Neuronal stem cell (in vitro differentiated cells): ENCODE measurements around the gene HS3ST4.

ENCODE experiments used
- DNase-seq: peaks from one replicate; pipeline ENCODE4 v3.0.0-alpha.2; 2013; ENCODE audit warnings: low spot score
- H2AFZ ChIP-seq: one replicate; pipeline ENCODE4 v1.6.1; 2013; ENCODE audit warnings: mild to moderate bottlenecking, low read length, inconsistent platforms
- H2AK5ac ChIP-seq: 2 replicates; pipeline ENCODE4 v1.6.1; 2013; ENCODE audit warnings: low read depth, mild to moderate bottlenecking, inconsistent platforms, low read length, moderate library complexity, mixed read lengths
- H2BK120ac ChIP-seq: 2 replicates; pipeline ENCODE4 v1.6.1; 2013; ENCODE audit warnings: low read depth, mild to moderate bottlenecking, inconsistent platforms, low read length, moderate library complexity, mixed read lengths
- H2BK12ac ChIP-seq: one replicate; pipeline ENCODE4 v1.6.1; 2013; ENCODE audit warnings: low read length, inconsistent platforms
- H2BK15ac ChIP-seq: 2 replicates; pipeline ENCODE4 v1.6.1; 2013; ENCODE audit warnings: mild to moderate bottlenecking, low read length, inconsistent platforms, mixed read lengths
- H2BK5ac ChIP-seq: one replicate; pipeline ENCODE4 v1.6.1; 2013; ENCODE audit warnings: inconsistent platforms, mild to moderate bottlenecking, low read length, moderate library complexity
- H3K14ac ChIP-seq: one replicate; pipeline ENCODE4 v1.6.1; 2013; ENCODE audit warnings: low read length, inconsistent platforms
- H3K18ac ChIP-seq: 2 replicates; pipeline ENCODE4 v1.6.1; 2013; ENCODE audit warnings: low read length, inconsistent platforms
- H3K23ac ChIP-seq: 2 replicates; pipeline ENCODE4 v1.6.1; 2013; ENCODE audit warnings: low read depth, mild to moderate bottlenecking, mixed read lengths, low read length, inconsistent platforms; ENCODE audit not compliant: poor library complexity
- H3K27ac ChIP-seq: replicated peaks from 3 replicates; pipeline ENCODE4 v1.5.1; 2013; ENCODE audit warnings: low read length, inconsistent platforms
- H3K27me3 ChIP-seq, 3 experiments: 2 replicates each; pipeline ENCODE4 v1.6.1; 2013; ENCODE audit warnings: low read length in 3 of 3, mild to moderate bottlenecking in 2 of 3, inconsistent platforms in 1 of 3, low read depth in 1 of 3, mixed read lengths in 1 of 3, moderate library complexity in 1 of 3; ENCODE audit not compliant: control insufficient read depth in 3 of 3, insufficient read depth in 3 of 3
- H3K36me3 ChIP-seq, 2 donors: replicated peaks in 1 of 2; 2 replicates each; pipeline ENCODE4 v1.6.1; 2013; ENCODE audit warnings: low read length in 2 of 2; ENCODE audit not compliant: control insufficient read depth in 2 of 2, insufficient read depth in 2 of 2
- H3K4ac ChIP-seq: 2 replicates; pipeline ENCODE4 v1.6.1; 2013; ENCODE audit warnings: inconsistent platforms, mild to moderate bottlenecking, low read length, moderate library complexity
- H3K4me1 ChIP-seq, 2 donors: 1 replicate in 1 of 2; 2 replicates in 1 of 2; pipeline ENCODE4 v1.6.1; 2013; ENCODE audit warnings: low read length in 2 of 2, low read depth in 1 of 2; ENCODE audit not compliant: control insufficient read depth in 2 of 2, insufficient read depth in 1 of 2
- H3K4me2 ChIP-seq: one replicate; pipeline ENCODE4 v1.6.1; 2013; ENCODE audit warnings: mild to moderate bottlenecking, low read length, inconsistent platforms; ENCODE audit not compliant: insufficient read depth, poor library complexity, severe bottlenecking
- H3K4me3 ChIP-seq, 2 donors: 2 replicates each; pipeline ENCODE4 v1.5.1; 2013; ENCODE audit warnings: low read length in 2 of 2, mild to moderate bottlenecking in 2 of 2, inconsistent platforms in 1 of 2, moderate library complexity in 1 of 2
- H3K79me1 ChIP-seq: one replicate; pipeline ENCODE4 v1.6.1; 2013; ENCODE audit warnings: low read depth, mild to moderate bottlenecking, inconsistent platforms, low read length, moderate library complexity
- H3K9ac ChIP-seq: one replicate; pipeline ENCODE4 v1.6.1; 2013; ENCODE audit warnings: mild to moderate bottlenecking, low read depth, low read length, inconsistent platforms; ENCODE audit not compliant: poor library complexity
- H3K9me3 ChIP-seq, 2 donors: replicated peaks in 1 of 2; 2 replicates each; pipeline versions ENCODE3 to v1.6.1; 2013; ENCODE audit warnings: low read length in 2 of 2, mild to moderate bottlenecking in 2 of 2, inconsistent platforms in 1 of 2, low read depth in 1 of 2, mixed read lengths in 1 of 2, moderate library complexity in 1 of 2; ENCODE audit not compliant: control insufficient read depth in 2 of 2, insufficient read depth in 1 of 2
- H4K8ac ChIP-seq: one replicate; pipeline ENCODE4 v1.6.1; 2013; ENCODE audit warnings: low read depth, mild to moderate bottlenecking, inconsistent platforms, low read length, moderate library complexity
- H4K91ac ChIP-seq: one replicate; pipeline ENCODE4 v1.6.1; 2013; ENCODE audit warnings: low read length, low read depth, mild to moderate bottlenecking, inconsistent platforms; ENCODE audit not compliant: poor library complexity
- WGBS, 2 donors: extraction: QIAGEN DNeasy Blood & Tissue Kit; methylation state at CpG; one replicate each; pipeline ENCODE4 v1.1.7; 2013; ENCODE audit warnings: missing lambda C conversion rate in 2 of 2, mixed read lengths in 1 of 2; ENCODE audit not compliant: insufficient read length in 2 of 2, insufficient replicate concordance in 1 of 2; ENCODE audit errors: extremely low coverage in 2 of 2; 5-methylcytosine and 5-hydroxymethylcytosine counted together

HS3ST4 gene

DNA sequence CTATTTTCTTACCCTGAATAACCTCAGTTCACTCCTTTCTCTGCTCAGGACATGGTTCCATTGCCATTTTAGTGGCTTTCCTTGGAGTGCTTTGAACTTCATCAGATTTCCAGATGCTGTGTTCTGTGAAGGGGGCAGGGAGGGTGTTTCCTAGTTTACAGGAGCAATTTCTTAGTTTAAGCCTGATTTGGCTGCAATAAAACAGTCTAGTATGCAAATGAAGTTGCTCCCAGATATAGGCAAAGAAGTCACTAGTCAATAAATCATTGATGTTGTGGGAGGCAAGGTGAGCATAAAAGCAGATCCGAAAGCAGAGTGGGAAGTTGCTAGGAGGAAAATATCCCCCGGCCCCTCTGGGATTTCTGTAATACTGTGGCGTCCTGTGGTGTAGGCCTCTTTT is 202.3 kb downstream of the HS3ST4 start:
- Histone ChIP-seq H2BK5ac (no peak overlapping the region), H4K91ac (no peak overlapping the region), H3K23ac (no peak overlapping the region), H3K36me3 (no peaks in the 10 kb centered on the region), H3K27me3 (no peaks in the 10 kb centered on the region), H3K4me3 (no peak overlapping the region), H3K4me2 (no peak overlapping the region), H2AK5ac (no peak overlapping the region), H2BK12ac (no peak overlapping the region), H3K18ac (no peak overlapping the region), H3K4me1 (peaks cover 0 to 2% of the 10 kb centered on the region in 2 donors), H2AFZ (no peak overlapping the region), H3K9me3 (no peaks in the 10 kb centered on the region), H2BK120ac (no peak overlapping the region), H3K9ac (no peak overlapping the region), H3K79me1 (no peaks in the 10 kb centered on the region), H3K14ac (no peak overlapping the region), H3K27ac (no peak overlapping the region), H2BK15ac (no peak overlapping the region), H4K8ac (no peak overlapping the region), H3K4ac (no peak overlapping the region)
- DNase-seq, result no peak
- WGBS, 2 donors, result no CpG with 5 or more reads among the region's 3 CpGs

- WGBS, 2 donors, result no CpG with 5 or more reads among the region's 4 CpGs
- Histone ChIP-seq H2AK5ac (no peak overlapping the region), H3K23ac (no peak overlapping the region)
These were observed 203.6 kb downstream of the HS3ST4 start for GRCh38 chr16:25895380-25895779.

DNA sequence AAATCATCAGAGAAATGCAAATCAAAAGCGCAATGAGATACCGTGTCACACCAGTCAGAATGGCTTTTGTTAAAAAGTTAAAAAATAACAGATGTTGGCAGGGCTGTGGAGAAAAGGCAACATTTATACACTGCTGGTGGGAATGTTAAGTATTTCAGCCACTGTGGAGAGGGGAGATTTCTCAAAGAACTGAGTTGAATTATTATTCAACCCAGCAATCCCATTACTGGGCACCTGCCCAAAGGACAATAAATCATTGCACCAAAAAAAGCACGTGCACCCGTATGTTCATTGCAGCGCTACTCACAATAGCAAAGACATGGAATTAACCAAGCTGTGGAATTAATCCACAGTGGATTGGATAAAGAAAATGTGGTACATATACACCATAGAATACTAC is 204.7 kb downstream of the HS3ST4 start:
- H2AFZ ChIP-seq, result no peak overlapping the region
- no peak overlapping the region for H4K91ac ChIP-seq
- H2BK15ac ChIP-seq, result no peak overlapping the region
- H3K18ac ChIP-seq, result no peak overlapping the region
- H3K27ac ChIP-seq, result no peak overlapping the region
- no peak overlapping the region for H3K4ac ChIP-seq
- peaks cover 0 to 2% of the 10 kb centered on the region in 2 donors for H3K4me1 ChIP-seq
- no peak overlapping the region for H3K4me3 ChIP-seq
- no peak overlapping the region for H3K9ac ChIP-seq
- H3K14ac ChIP-seq, result no peak overlapping the region
- no CpG with 5 or more reads among the region's 5 CpGs for WGBS, 2 donors
- no peak overlapping the region for H2BK5ac ChIP-seq
- H3K4me2 ChIP-seq, result no peak overlapping the region
- H3K27me3 ChIP-seq, result no peaks in the 10 kb centered on the region
- no peaks in the 10 kb centered on the region for H3K9me3 ChIP-seq
- no peak overlapping the region for H4K8ac ChIP-seq
- H2BK12ac ChIP-seq, result no peak overlapping the region
- no peaks in the 10 kb centered on the region for H3K36me3 ChIP-seq
- no peak for DNase-seq
- no peak overlapping the region for H2AK5ac ChIP-seq
- H2BK120ac ChIP-seq, result no peak overlapping the region
- no peaks in the 10 kb centered on the region for H3K79me1 ChIP-seq
- no peak overlapping the region for H3K23ac ChIP-seq

More at GRCh38 chr16:25895380-25895779, 203.6 kb downstream of the HS3ST4 start:
- Histone ChIP-seq H3K27me3 (no peaks in the 10 kb centered on the region), H3K9ac (no peak overlapping the region), H3K36me3 (no peaks in the 10 kb centered on the region), H3K4me2 (no peak overlapping the region), H2BK120ac (no peak overlapping the region), H3K4me3 (no peak overlapping the region), H3K79me1 (no peaks in the 10 kb centered on the region), H2BK5ac (no peak overlapping the region), H3K18ac (no peak overlapping the region), H3K4me1 (peaks cover 0 to 2% of the 10 kb centered on the region in 2 donors), H2BK12ac (no peak overlapping the region), H3K14ac (no peak overlapping the region), H3K27ac (no peak overlapping the region), H2BK15ac (no peak overlapping the region), H4K8ac (no peak overlapping the region), H2AFZ (no peak overlapping the region), H3K9me3 (no peaks in the 10 kb centered on the region), H4K91ac (no peak overlapping the region), H3K4ac (no peak overlapping the region)
- DNase-seq, result no peak

DNA sequence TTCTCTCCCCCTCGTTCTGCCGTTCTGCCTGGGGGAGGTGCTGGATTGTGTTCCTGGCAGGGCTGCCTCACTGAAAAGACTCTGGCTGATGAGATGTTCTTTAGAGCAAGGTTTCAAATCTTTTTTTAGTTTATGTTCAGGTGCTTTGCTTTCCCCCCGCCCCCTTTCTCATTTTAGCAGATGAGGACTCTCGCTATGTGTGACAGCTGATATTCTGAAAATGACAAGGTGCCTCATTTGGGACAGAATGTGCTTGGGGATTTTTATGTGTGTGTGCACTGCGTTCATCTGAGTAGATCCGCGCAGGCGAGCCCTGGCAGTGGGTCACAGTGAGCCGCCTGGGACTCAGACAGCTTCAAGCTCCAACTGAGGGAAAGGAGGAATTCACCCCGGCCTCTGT is 205.9 kb downstream of the HS3ST4 start:
- H3K14ac ChIP-seq, result no peak overlapping the region
- no peak for DNase-seq
- H2BK5ac ChIP-seq, result no peak overlapping the region
- no peak overlapping the region for H2AK5ac ChIP-seq
- H3K23ac ChIP-seq, result no peak overlapping the region
- no peak overlapping the region for H3K4me2 ChIP-seq
- no peak overlapping the region for H4K8ac ChIP-seq
- peaks cover 0 to 2% of the 10 kb centered on the region in 2 donors for H3K4me1 ChIP-seq
- no CpG with 5 or more reads among the region's 10 CpGs for WGBS, 2 donors
- no peak overlapping the region for H3K9ac ChIP-seq
- H2BK15ac ChIP-seq, result no peak overlapping the region
- H3K18ac ChIP-seq, result peak overlapping the region; percentile 76
- no peaks in the 10 kb centered on the region for H3K27me3 ChIP-seq
- H2BK12ac ChIP-seq, result no peak overlapping the region
- H3K79me1 ChIP-seq, result no peaks in the 10 kb centered on the region
- no peak overlapping the region for H3K27ac ChIP-seq
- no peak overlapping the region for H2AFZ ChIP-seq
- H3K9me3 ChIP-seq, result no peaks in the 10 kb centered on the region
- no peaks in the 10 kb centered on the region for H3K36me3 ChIP-seq
- H3K4ac ChIP-seq, result no peak overlapping the region
- no peak overlapping the region for H3K4me3 ChIP-seq
- no peak overlapping the region for H2BK120ac ChIP-seq
- no peak overlapping the region for H4K91ac ChIP-seq
